ENCODE measurements around the gene TSGA10.

GRCh38 chr2:99180755-99181623, 26.2 kb upstream of the TSGA10 start, which contains the start of the genes MITD1 and MRPL30:
- TF ChIP-seq GATA2 (IDR thresholded peaks at IDR 0.05; ENCODE audit: low read depth, low read length) (no peak), GATA3 (IDR thresholded peaks at IDR 0.05; ENCODE audit: low read depth, low read length) (no peak)

Measured in SH-SY5Y (cell line).